HepG2 (cell line): ENCODE measurements around the gene NOA1. TPM values are rescaled to one million over a fixed set of nuclear protein-coding genes. Genes with fewer than 3 reads are reported as not detected.

Experiments used
- ATAC-seq: fragments of 200-7000 bp; cut with Tn5 transposase; 3 replicates; pipeline ENCODE4 v1.9.1; 2020; ENCODE audit warnings: mild to moderate bottlenecking, moderate library complexity
- BruUV-seq: library from RNA; stranded (reverse); fragments of 400-500 nt; replicated peaks from 2 replicates; lab custom pipeline; 2021; lab: Mats Ljungman, UMichigan
- CTCF ChIA-PET: fragments of 300-600 bp; formaldehyde crosslinking; extraction: SDS; loops from one replicate; lab custom pipeline; 2021; ENCODE audit warnings: low total read pairs, inconsistent platforms, low intra/inter-chr PET ratio; lab: Yijun Ruan, JAX
- POLR2A ChIA-PET: fragments of 350-600 bp; sonication (Branson Sonifier 250); formaldehyde crosslinking; loops from one replicate; lab custom pipeline; 2020; ENCODE audit warnings: antibody characterized with exemption, inconsistent platforms; lab: Yijun Ruan, JAX
- DNase-seq: peaks from one replicate; pipeline ENCODE4 v3.0.0-alpha.2; 2015; ENCODE audit warnings: low spot score
- FAIRE-seq: peaks from 3 replicates; lab custom pipeline; 2011; peaks lifted over from hg19 to GRCh38; lab: Jason Lieb, UNC
- H2AFZ ChIP-seq: one replicate; pipeline ENCODE4 v1.6.1; 2011; ENCODE audit warnings: low read length, inconsistent platforms
- H3K27ac ChIP-seq: fragments of 300-600 bp; 3 replicates; pipeline ENCODE4 v1.8.0; 2011; ENCODE audit warnings: mixed run types, mild to moderate bottlenecking, mixed read lengths, low read length, inconsistent platforms; ENCODE audit not compliant: insufficient read depth; ENCODE audit errors: extremely low read length
- H3K27me3 ChIP-seq, 2 experiments: fragments of 200-600 bp in 1 of 2; 2 replicates in 1 of 2; 3 replicates in 1 of 2; pipeline versions ENCODE4 v1.6.0 to v1.8.0; 2011; ENCODE audit warnings: low read length in 2 of 2, mild to moderate bottlenecking in 2 of 2, moderate library complexity in 2 of 2, inconsistent platforms in 1 of 2; ENCODE audit not compliant: insufficient read depth in 2 of 2, control insufficient read depth in 1 of 2
- H3K36me3 ChIP-seq, 2 experiments: fragments of 200-600 bp in 1 of 2; replicated peaks in 1 of 2; 2 replicates in 1 of 2; 3 replicates in 1 of 2; pipeline versions ENCODE4 v1.5.1 to v1.8.0; 2011; ENCODE audit warnings: low read length in 2 of 2, inconsistent platforms in 1 of 2; ENCODE audit not compliant: insufficient read depth in 2 of 2, control insufficient read depth in 1 of 2
- H3K4me1 ChIP-seq: 2 replicates; pipeline ENCODE4 v1.5.1; 2012; ENCODE audit warnings: low read length, inconsistent platforms; ENCODE audit not compliant: insufficient read depth
- H3K4me2 ChIP-seq: 2 replicates; pipeline ENCODE4 v1.6.0; 2011; ENCODE audit warnings: low read depth, low read length, inconsistent platforms
- H3K4me3 ChIP-seq, 3 experiments: fragments of 200-600 bp in 1 of 3; sonication (generic), shearing (Covaris generic) in 1 of 3; replicated peaks in 1 of 3; 2 replicates each; pipeline ENCODE4 v1.5.1; 2011 to 2016; ENCODE audit warnings: low read length in 3 of 3, inconsistent platforms in 2 of 3, low read depth in 2 of 3, mild to moderate bottlenecking in 2 of 3, control low read depth in 1 of 3, mixed read lengths in 1 of 3; ENCODE audit not compliant: insufficient read depth in 1 of 3
- H3K79me2 ChIP-seq: one replicate; pipeline ENCODE4 v1.6.1; 2011; ENCODE audit warnings: low read length, inconsistent platforms; ENCODE audit not compliant: insufficient read depth
- H3K9ac ChIP-seq: 2 replicates; pipeline ENCODE4 v1.6.0; 2011; ENCODE audit warnings: mild to moderate bottlenecking, low read depth, low read length, inconsistent platforms; ENCODE audit not compliant: insufficient read depth
- H3K9me3 ChIP-seq: 2 replicates; pipeline ENCODE4 v1.5.1; 2012; ENCODE audit warnings: mild to moderate bottlenecking, low read length
- H4K20me1 ChIP-seq: 2 replicates; pipeline ENCODE4 v1.6.0; 2011; ENCODE audit warnings: inconsistent platforms, mild to moderate bottlenecking, low read length, moderate library complexity; ENCODE audit not compliant: insufficient read depth
- ATAD3A ChIP-seq: sonication (generic); formaldehyde crosslinking; IDR thresholded peaks from 2 replicates; pipeline ENCODE4 v1.4.0; 2020; ENCODE audit warnings: missing genetic modification reagents
- MAFK ChIP-seq, 2 experiments: IDR thresholded peaks in 1 of 2; conservative IDR thresholded peaks in 1 of 2; 2 replicates each; pipeline ENCODE4 v1.6.1; 2011; ENCODE audit warnings: improper control_type of control experiment in 2 of 2, low read length in 2 of 2
- ZKSCAN8 ChIP-seq: IDR thresholded peaks from 2 replicates; pipeline ENCODE4 v1.6.1; 2016; ENCODE audit warnings: borderline replicate concordance, missing genetic modification reagents, missing compliant biosample characterization
- ZNF121 ChIP-seq: sonication (generic); formaldehyde crosslinking; IDR thresholded peaks from 2 replicates; pipeline ENCODE4 v1.5.0; 2020; ENCODE audit warnings: mild to moderate bottlenecking, missing genetic modification reagents
- WGBS: methylation state at CpG from one replicate; pipeline ENCODE4 v1.1.6; 2017; ENCODE audit warnings: low lambda C conversion rate; 5-methylcytosine and 5-hydroxymethylcytosine counted together
- in situ Hi-C: cut with HindIII; loops from 2 replicates; pipeline ENCODE4 v1.10.0; 2017; ENCODE audit warnings: low pct_unique_long_range_greater_than_20kb; ENCODE audit not compliant: extremely low pct_ligation_motif_present
- intact Hi-C: fragments of 100-400 bp; cut with micrococcal nuclease; formaldehyde crosslinking; loops from one replicate; pipeline ENCODE4 v1.10.0; 2022; ENCODE audit not compliant: unreplicated experiment
- polyA plus RNA-seq, 8 experiments: library from polyadenylated mRNA; depleted of rRNA in 3 of 8; stranded (reverse) in 7 of 8; unstranded in 1 of 8; fragments of >200 nt; fragmentation: Illumina TruSeq in 4 of 8; extraction: Trizol in 4 of 8; gene quantifications; 2 replicates each; pipeline versions ENCODE4 v1.2.1 to v1.2.3, GENCODE V29; 2011 to 2016; ENCODE audit warnings: low read depth in 4 of 8, missing spikeins in 1 of 8, mixed read lengths in 1 of 8; ENCODE audit not compliant: insufficient read depth in 1 of 8
- total RNA-seq, 5 experiments: library from RNA; depleted of rRNA; stranded (reverse); fragments of >200 nt; fragmentation: Illumina TruSeq; extraction: Trizol; gene quantifications; 2 replicates each; pipeline ENCODE4 v1.2.3, GENCODE V29; 2016; ENCODE audit warnings: low read depth in 1 of 5
- TF ChIP-seq, protein P1 (sequence below): sonication (generic); formaldehyde crosslinking; IDR thresholded peaks from 2 replicates; pipeline ENCODE4 v1.5.0; 2020; ENCODE audit warnings: mild to moderate bottlenecking, missing genetic modification reagents

The NOA1 gene
- total and polyA plus RNA-seq, 2 of the 13 experiments (the other 11 are each of a cell fraction or from before 2014, with no cell fraction given), result 17.3 to 19.0 TPM

- H4K20me1 ChIP-seq, result no peaks in the 10 kb centered on the region
- peaks cover 22% of the 10 kb centered on the region for H3K4me1 ChIP-seq
- 93% methylated on average over 2 of the region's 2 CpGs for WGBS
- H3K27me3 ChIP-seq, result no peaks in the 10 kb centered on the region
- H3K4me3 ChIP-seq, result no peak overlapping the region
- H2AFZ ChIP-seq, result no peak overlapping the region
- ChIA-PET POLR2A (interaction anchor here (1.2 kb wide), 2 partner anchors 17 to 19 kb away, joined by 3 to 5 read pairs; partner anchors contain the start of gene POLR2B), CTCF (no interaction called here)
- no peak overlapping the region for H3K4me2 ChIP-seq
- ATAC-seq (no peak), DNase-seq (no peak), FAIRE-seq (no peak)
- H3K27ac ChIP-seq, result no peak overlapping the region
- peaks cover 2 to 18% of the 10 kb centered on the region in 2 experiments; a peak in 4 of 5 replicates for H3K36me3 ChIP-seq
- TF ChIP-seq ZKSCAN8, result no peak
- TF ChIP-seq, protein P1, sequence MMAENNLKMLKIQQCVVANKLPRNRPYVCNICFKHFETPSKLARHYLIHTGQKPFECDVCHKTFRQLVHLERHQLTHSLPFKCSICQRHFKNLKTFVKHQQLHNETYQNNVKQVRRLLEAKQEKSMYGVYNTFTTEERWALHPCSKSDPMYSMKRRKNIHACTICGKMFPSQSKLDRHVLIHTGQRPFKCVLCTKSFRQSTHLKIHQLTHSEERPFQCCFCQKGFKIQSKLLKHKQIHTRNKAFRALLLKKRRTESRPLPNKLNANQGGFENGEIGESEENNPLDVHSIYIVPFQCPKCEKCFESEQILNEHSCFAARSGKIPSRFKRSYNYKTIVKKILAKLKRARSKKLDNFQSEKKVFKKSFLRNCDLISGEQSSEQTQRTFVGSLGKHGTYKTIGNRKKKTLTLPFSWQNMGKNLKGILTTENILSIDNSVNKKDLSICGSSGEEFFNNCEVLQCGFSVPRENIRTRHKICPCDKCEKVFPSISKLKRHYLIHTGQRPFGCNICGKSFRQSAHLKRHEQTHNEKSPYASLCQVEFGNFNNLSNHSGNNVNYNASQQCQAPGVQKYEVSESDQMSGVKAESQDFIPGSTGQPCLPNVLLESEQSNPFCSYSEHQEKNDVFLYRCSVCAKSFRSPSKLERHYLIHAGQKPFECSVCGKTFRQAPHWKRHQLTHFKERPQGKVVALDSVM, result peak; percentile 60
- TF ChIP-seq ATAD3A (CRISPR knock-in tag), result no peak
- peak; percentile 33; the same call in 1 of the 2 replicates for TF ChIP-seq ZNF121 (CRISPR knock-in tag)
- intact Hi-C loops (loop anchor here (2.0 kb wide), 1 partner anchor 16 kb away; the partner anchor contains the start of gene NOA1), in situ Hi-C loops (no loop called here)
- BruUV-seq, result no TSS peak
- H3K79me2 ChIP-seq, result no peaks in the 10 kb centered on the region
- no peaks in the 10 kb centered on the region for H3K9me3 ChIP-seq
- H3K9ac ChIP-seq, result no peak overlapping the region
These were observed 16.3 kb downstream of the NOA1 start for GRCh38 chr4:56961107-56961500.

DNA sequence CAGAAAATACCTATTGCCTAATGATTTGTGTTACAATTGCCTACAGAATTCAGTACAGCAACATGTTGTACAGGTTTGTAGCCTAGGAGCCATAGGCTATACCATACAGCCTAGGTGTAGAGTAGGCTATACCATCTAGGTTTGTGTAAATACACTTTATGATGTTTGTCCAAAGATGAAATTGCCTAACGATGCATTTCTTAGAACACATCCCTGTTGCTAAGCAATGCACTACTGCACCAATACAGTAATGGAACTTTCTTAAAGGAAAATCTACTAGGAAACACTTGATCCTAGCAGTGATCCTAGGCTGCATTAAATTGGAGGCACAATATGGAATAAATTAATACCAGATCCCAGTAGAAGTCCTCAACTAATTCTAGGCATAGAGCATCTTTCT is 18.3 kb downstream of the NOA1 start:
- WGBS, result 0% methylated on average over 1 of the region's 1 CpG
- H3K27ac ChIP-seq, result no peak overlapping the region
- POLR2A ChIA-PET, result no interaction called here
- no TSS peak for BruUV-seq
- no peaks in the 10 kb centered on the region for H3K79me2 ChIP-seq
- peak overlapping the region; percentile 41; the same call in 1 of the 2 replicates for H3K4me2 ChIP-seq
- H3K4me1 ChIP-seq, result peaks cover 22% of the 10 kb centered on the region
- no peak overlapping the region for H2AFZ ChIP-seq
- in situ Hi-C loops, result no loop called here
- intact Hi-C loops, result no loop called here
- no peak overlapping the region for H3K9ac ChIP-seq
- DNase-seq (no peak), ATAC-seq (peak; percentile 39), FAIRE-seq (no peak)
- TF ChIP-seq MAFK (conservative IDR thresholded peaks at IDR 0.05 in 1 of 2, IDR thresholded peaks at IDR 0.05 in 1 of 2; ENCODE audit: low read length in 2 of 2), result peak; percentile 8; a peak in 1 of 4 replicates
- TF ChIP-seq ZKSCAN8, result no peak
- CTCF ChIA-PET, result no interaction called here
- no peaks in the 10 kb centered on the region for H3K27me3 ChIP-seq
- peaks cover 0 to 7% of the 10 kb centered on the region in 2 experiments; a peak in 1 of 5 replicates for H3K36me3 ChIP-seq
- no peaks in the 10 kb centered on the region for H4K20me1 ChIP-seq
- H3K9me3 ChIP-seq, result no peaks in the 10 kb centered on the region
- H3K4me3 ChIP-seq, result no peak overlapping the region
